Measurements from ENCODE around the gene GARIN3.

GARIN3 gene

DNA sequence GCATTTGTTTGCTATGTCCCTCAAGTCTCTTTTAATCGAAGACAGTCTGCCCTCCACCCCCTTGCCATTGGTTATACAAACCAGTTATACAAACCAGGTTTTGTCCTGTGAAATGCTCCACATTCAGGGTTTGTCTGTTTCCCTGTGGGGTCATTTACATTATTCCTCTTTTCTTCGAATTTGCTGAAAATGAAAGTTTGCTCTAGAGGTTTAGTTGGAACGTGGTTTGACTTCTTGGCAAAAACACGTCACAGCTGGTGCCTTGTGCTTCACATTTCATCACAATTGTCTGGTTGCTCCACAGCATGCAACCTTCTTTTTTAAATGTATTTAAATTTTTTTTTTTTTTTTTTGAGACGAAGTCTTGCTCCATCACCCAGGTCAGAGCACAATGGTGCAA is 53.1 kb downstream of the GARIN3 start:
- H3K27me3 Mint-ChIP-seq (ENCODE audit: low read depth, poor library complexity) = peaks cover 6% of the 10 kb centered on the region
- no peaks in the 10 kb centered on the region for H3K4me1 Mint-ChIP-seq
- H3K36me3 Mint-ChIP-seq (ENCODE audit: low read depth) = no peaks in the 10 kb centered on the region
- no peak for DNase-seq
- no peaks in the 10 kb centered on the region for H3K9me3 Mint-ChIP-seq
- no peak overlapping the region for H3K4me3 Mint-ChIP-seq
- TF ChIP-seq, protein P1, sequence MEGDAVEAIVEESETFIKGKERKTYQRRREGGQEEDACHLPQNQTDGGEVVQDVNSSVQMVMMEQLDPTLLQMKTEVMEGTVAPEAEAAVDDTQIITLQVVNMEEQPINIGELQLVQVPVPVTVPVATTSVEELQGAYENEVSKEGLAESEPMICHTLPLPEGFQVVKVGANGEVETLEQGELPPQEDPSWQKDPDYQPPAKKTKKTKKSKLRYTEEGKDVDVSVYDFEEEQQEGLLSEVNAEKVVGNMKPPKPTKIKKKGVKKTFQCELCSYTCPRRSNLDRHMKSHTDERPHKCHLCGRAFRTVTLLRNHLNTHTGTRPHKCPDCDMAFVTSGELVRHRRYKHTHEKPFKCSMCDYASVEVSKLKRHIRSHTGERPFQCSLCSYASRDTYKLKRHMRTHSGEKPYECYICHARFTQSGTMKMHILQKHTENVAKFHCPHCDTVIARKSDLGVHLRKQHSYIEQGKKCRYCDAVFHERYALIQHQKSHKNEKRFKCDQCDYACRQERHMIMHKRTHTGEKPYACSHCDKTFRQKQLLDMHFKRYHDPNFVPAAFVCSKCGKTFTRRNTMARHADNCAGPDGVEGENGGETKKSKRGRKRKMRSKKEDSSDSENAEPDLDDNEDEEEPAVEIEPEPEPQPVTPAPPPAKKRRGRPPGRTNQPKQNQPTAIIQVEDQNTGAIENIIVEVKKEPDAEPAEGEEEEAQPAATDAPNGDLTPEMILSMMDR (IDR thresholded peaks at IDR 0.05) = no peak
- no peak overlapping the region for H3K27ac Mint-ChIP-seq
